TTC549 (cell line): Measurements from ENCODE around the gene OR10H3.
"Not testable (repeated sequence)": the region's sequence is repeated elsewhere in the genome, so short reads cannot be mapped to it uniquely, and the experiment has no call there.

ENCODE experiments used
- FAIRE-seq: peaks from 2 replicates; lab custom pipeline; 2012; peaks lifted over from hg19 to GRCh38; lab: Jason Lieb, UNC

OR10H3 gene

GRCh38 chr19:15779756-15780476 is 42.1 kb downstream of the OR10H3 start:
- no peak for FAIRE-seq

- FAIRE-seq: no peak
Observed at GRCh38 chr19:15780610-15781418, 43.0 kb downstream of the OR10H3 start.

- no peak for FAIRE-seq
Observed at GRCh38 chr19:15781661-15782060, 43.9 kb downstream of the OR10H3 start.

GRCh38 chr19:15782211-15782610 is 44.4 kb downstream of the OR10H3 start:
- FAIRE-seq: no peak

GRCh38 chr19:15782896-15783295 is 45.1 kb downstream of the OR10H3 start:
- FAIRE-seq: not testable (repeated sequence)

GRCh38 chr19:15787611-15788155 is 49.9 kb downstream of the OR10H3 start, which contains the start of gene OR10H5:
OR10H5 (plus strand) TSS chr19:15787661; CDS start chr19:15794049, 6,388 bp downstream.
- FAIRE-seq: no peak

GRCh38 chr19:15788594-15789270 is 50.9 kb downstream of the OR10H3 start:
- no peak for FAIRE-seq

GRCh38 chr19:15790096-15790495 is 52.3 kb downstream of the OR10H3 start:
- FAIRE-seq: no peak
